DOHH2 (cell line): ENCODE measurements around the gene CAMSAP3.

ENCODE experiments used
- H3F3A ChIP-seq: fragments of 200-600 bp; sonication (generic), shearing (Covaris generic); 2 replicates; pipeline ENCODE4 v1.6.0; 2016; ENCODE audit warnings: antibody characterized with exemption, mild to moderate bottlenecking; ENCODE audit not compliant: control insufficient read depth, insufficient read depth
- H3K27ac ChIP-seq: fragments of 200-600 bp; sonication (generic); 2 replicates; pipeline ENCODE4 v1.5.1; 2014; ENCODE audit warnings: low read depth, mild to moderate bottlenecking, low read length, moderate library complexity
- H3K27me3 ChIP-seq: fragments of 200-600 bp; sonication (generic); 2 replicates; pipeline ENCODE4 v1.6.1; 2014; ENCODE audit warnings: mild to moderate bottlenecking, low read length, mixed read lengths; ENCODE audit not compliant: control insufficient read depth
- H3K36me3 ChIP-seq: fragments of 200-600 bp; sonication (generic); 2 replicates; pipeline ENCODE4 v1.6.1; 2014; ENCODE audit warnings: mild to moderate bottlenecking, low read length, moderate library complexity, mixed read lengths; ENCODE audit not compliant: control insufficient read depth
- H3K4me1 ChIP-seq: fragments of 200-600 bp; sonication (generic); 2 replicates; pipeline ENCODE4 v1.6.1; 2014; ENCODE audit warnings: mild to moderate bottlenecking, low read length, mixed read lengths; ENCODE audit not compliant: control insufficient read depth
- H3K4me2 ChIP-seq: fragments of 200-600 bp; sonication (generic); 2 replicates; pipeline ENCODE4 v1.6.0; 2014; ENCODE audit warnings: mild to moderate bottlenecking, low read length, moderate library complexity
- H3K4me3 ChIP-seq: fragments of 200-600 bp; sonication (generic); 2 replicates; pipeline ENCODE4 v1.5.1; 2014; ENCODE audit warnings: mild to moderate bottlenecking, low read length, mixed read lengths
- H3K79me2 ChIP-seq: fragments of 200-600 bp; sonication (generic); 2 replicates; pipeline ENCODE4 v1.6.1; 2014; ENCODE audit warnings: mild to moderate bottlenecking, low read length, mixed read lengths; ENCODE audit not compliant: control insufficient read depth
- H3K9me2 ChIP-seq: fragments of 200-600 bp; sonication (generic); replicated peaks from 2 replicates; pipeline ENCODE4 v1.6.1; 2014; ENCODE audit warnings: mild to moderate bottlenecking, low read length, mixed read lengths; ENCODE audit not compliant: control insufficient read depth
- H3K9me3 ChIP-seq: fragments of 200-600 bp; sonication (generic); 2 replicates; pipeline ENCODE4 v1.6.1; 2014; ENCODE audit warnings: antibody characterized with exemption, low read length, mixed read lengths; ENCODE audit not compliant: control insufficient read depth, insufficient read depth
- H4K20me1 ChIP-seq: fragments of 200-600 bp; sonication (generic); 2 replicates; pipeline ENCODE4 v1.6.0; 2014; ENCODE audit warnings: low read depth, mild to moderate bottlenecking, antibody characterized with exemption, low read length, moderate library complexity; ENCODE audit not compliant: control insufficient read depth, insufficient read depth
- EZH2phosphoT487 ChIP-seq: fragments of 200-600 bp; sonication (generic); IDR thresholded peaks from 2 replicates; pipeline ENCODE4 v1.6.1; 2017; ENCODE audit warnings: borderline replicate concordance, mild to moderate bottlenecking, antibody characterized with exemption, low read length, moderate library complexity, mixed read lengths
- TF ChIP-seq, protein P1 (sequence below): fragments of 200-600 bp; sonication (generic); IDR thresholded peaks from one replicate; pipeline ENCODE4 v1.5.1; 2014; ENCODE audit warnings: antibody characterized with exemption, mild to moderate bottlenecking, low read depth, low read length; ENCODE audit not compliant: poor library complexity, severe bottlenecking

Gene CAMSAP3

DNA sequence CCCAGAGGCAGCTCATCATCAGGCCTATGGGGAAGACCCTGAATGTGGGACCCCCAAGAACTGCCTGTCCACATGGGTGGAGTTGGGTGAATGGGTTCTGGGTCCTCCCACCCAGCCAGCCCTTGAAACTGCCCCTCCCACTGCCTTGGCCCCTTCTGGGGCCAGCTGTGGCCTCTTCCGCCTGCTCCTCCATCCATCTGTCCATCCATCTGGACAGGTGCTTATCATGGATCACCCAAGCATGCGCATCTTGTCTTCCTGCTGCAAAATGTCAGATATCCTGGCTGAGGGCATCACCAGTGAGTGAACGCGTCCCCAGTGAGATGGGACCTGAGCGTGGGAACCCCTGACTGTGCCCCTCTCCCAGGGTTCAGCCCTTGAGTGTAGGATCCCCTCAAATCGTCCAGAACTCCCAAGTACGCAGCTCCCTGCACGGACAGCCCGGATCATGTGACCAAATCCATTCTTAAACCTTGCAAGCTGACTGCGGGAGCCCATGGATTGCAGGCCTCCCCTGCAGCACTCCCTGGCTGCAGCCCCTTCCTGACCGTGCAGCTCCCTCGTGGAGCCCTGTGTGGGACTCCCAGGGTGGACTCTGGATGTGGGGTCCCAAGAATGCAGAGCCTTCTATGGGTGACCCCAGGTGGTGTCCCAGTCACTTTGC, 43.3 kb downstream of the CAMSAP3 start:
- Histone ChIP-seq H3K4me3 (no peak overlapping the region), H3K9me2 (no peaks in the 10 kb centered on the region), H3K9me3 (peaks cover 5% of the 10 kb centered on the region; the same call in 1 of the 2 replicates), H3K4me1 (peaks cover 23% of the 10 kb centered on the region), H3K27me3 (no peaks in the 10 kb centered on the region), H3K36me3 (peaks cover 13% of the 10 kb centered on the region; the same call in 1 of the 2 replicates), H3K4me2 (no peak overlapping the region), H3K27ac (no peak overlapping the region), H4K20me1 (no peaks in the 10 kb centered on the region), H3F3A (peaks cover 6% of the 10 kb centered on the region; the same call in 1 of the 2 replicates), H3K79me2 (peaks cover 16% of the 10 kb centered on the region)
- TF ChIP-seq, protein P1, sequence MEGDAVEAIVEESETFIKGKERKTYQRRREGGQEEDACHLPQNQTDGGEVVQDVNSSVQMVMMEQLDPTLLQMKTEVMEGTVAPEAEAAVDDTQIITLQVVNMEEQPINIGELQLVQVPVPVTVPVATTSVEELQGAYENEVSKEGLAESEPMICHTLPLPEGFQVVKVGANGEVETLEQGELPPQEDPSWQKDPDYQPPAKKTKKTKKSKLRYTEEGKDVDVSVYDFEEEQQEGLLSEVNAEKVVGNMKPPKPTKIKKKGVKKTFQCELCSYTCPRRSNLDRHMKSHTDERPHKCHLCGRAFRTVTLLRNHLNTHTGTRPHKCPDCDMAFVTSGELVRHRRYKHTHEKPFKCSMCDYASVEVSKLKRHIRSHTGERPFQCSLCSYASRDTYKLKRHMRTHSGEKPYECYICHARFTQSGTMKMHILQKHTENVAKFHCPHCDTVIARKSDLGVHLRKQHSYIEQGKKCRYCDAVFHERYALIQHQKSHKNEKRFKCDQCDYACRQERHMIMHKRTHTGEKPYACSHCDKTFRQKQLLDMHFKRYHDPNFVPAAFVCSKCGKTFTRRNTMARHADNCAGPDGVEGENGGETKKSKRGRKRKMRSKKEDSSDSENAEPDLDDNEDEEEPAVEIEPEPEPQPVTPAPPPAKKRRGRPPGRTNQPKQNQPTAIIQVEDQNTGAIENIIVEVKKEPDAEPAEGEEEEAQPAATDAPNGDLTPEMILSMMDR = no peak
- TF ChIP-seq EZH2phosphoT487 = no peak

DNA sequence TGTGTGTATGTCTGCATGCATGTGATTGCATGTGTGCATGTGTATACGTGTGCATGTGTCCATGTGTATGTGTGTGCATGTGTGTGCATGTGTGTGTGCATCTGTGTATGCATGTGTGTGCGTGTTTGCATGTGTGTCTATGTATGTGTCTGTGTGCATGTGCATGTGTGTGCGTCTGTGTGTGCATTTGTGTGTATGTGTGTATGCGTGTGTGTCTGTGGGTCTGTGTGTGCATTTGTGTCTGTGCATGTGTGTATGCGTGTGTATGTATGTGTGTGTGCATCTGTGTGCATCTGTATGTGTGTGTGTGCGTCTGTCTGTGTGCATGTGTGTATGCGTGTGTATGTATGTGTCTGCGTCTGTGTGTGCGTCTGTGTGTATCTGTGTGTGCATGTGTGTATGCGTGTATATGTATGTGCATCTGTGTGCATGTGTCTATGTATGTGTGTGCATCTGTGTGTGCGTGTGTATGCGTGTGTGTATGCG, 44.2 kb downstream of the CAMSAP3 start:
- H4K20me1 ChIP-seq = no peaks in the 10 kb centered on the region
- no peak overlapping the region for H3K4me3 ChIP-seq
- no peak overlapping the region for H3K4me2 ChIP-seq
- peaks cover 13% of the 10 kb centered on the region; the same call in 1 of the 2 replicates for H3K36me3 ChIP-seq
- no peaks in the 10 kb centered on the region for H3K9me2 ChIP-seq
- H3K27ac ChIP-seq = no peak overlapping the region
- peaks cover 6% of the 10 kb centered on the region; the same call in 1 of the 2 replicates for H3F3A ChIP-seq
- H3K9me3 ChIP-seq = peaks cover 5% of the 10 kb centered on the region; the same call in 1 of the 2 replicates
- TF ChIP-seq EZH2phosphoT487 = no peak
- H3K4me1 ChIP-seq = peaks cover 23% of the 10 kb centered on the region
- H3K79me2 ChIP-seq = peaks cover 16% of the 10 kb centered on the region
- no peaks in the 10 kb centered on the region for H3K27me3 ChIP-seq

DNA sequence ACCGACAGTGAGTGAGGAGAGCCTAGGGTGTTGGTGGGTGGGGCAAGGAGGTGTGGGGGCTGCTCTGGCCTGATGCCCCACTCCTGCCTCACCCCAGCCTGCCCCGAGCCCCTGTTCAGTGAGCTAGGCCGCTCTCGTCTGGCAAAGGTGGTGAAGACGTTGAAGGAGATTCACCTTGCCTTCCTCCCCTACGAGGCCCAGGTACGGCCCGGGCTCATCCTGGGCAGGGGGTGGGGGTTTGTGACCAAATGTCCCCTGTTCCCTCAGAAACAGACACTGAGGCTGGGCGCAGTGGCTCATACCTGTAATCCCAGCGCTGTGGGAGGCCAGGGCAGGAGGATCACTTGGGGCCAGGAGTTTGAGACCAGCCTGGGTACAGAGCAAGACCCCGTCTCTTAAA, 45.1 kb downstream of the CAMSAP3 start:
- Histone ChIP-seq H3K27me3 (no peaks in the 10 kb centered on the region), H3K4me1 (peaks cover 23% of the 10 kb centered on the region), H3K27ac (no peak overlapping the region), H3F3A (peaks cover 6% of the 10 kb centered on the region; the same call in 1 of the 2 replicates), H3K79me2 (peaks cover 16% of the 10 kb centered on the region), H4K20me1 (no peaks in the 10 kb centered on the region), H3K9me3 (peaks cover 5% of the 10 kb centered on the region; the same call in 1 of the 2 replicates), H3K4me2 (no peak overlapping the region), H3K9me2 (no peaks in the 10 kb centered on the region), H3K4me3 (no peak overlapping the region), H3K36me3 (peaks cover 13% of the 10 kb centered on the region; the same call in 1 of the 2 replicates)
- TF ChIP-seq, protein P1 = no peak
- TF ChIP-seq EZH2phosphoT487 = no peak
